ENCODE measurements around the gene CMTM4.

DNA sequence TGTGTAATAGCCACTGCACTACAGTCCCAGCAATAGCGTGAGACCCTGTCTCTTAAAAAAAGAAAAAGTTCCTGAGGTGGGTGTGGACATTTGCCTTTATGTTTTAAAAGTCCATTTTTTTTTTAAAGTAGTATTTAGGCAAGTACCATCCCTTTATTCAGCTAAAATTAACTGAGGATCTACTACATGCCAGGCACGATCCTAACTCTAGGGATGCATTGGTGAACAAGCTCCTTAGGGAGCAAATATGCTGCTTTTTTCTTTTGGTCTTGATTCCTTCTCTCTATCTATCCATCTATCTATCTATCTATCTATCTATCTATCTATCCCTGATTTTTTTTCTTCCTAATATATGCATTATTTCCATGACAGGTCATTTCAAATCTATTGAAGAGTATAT is 47.4 kb downstream of the CMTM4 start:
- TF ChIP-seq CTCF (IDR thresholded peaks at IDR 0.05; ENCODE audit: borderline replicate concordance, extremely low read depth, low read length, poor library complexity, severe bottlenecking) (no peak), EZH2 (IDR thresholded peaks at IDR 0.05; ENCODE audit: borderline replicate concordance, low read depth, low read length, severe bottlenecking) (no peak)

All from DND-41 (cell line).